HepG2 (cell line): ENCODE results near the gene DNAL4. TPM values are rescaled to one million over a fixed set of nuclear protein-coding genes. Genes with fewer than 3 reads are reported as not detected.

Experiments used
- ARID5B ChIP-seq: IDR thresholded peaks from 2 replicates; pipeline ENCODE4 v1.4.0; 2020; ENCODE audit warnings: mild to moderate bottlenecking, missing genetic modification reagents
- EED ChIP-seq: sonication (generic); formaldehyde crosslinking; IDR thresholded peaks from 2 replicates; pipeline ENCODE4 v1.5.0; 2020; ENCODE audit warnings: mild to moderate bottlenecking, missing genetic modification reagents
- ELK4 ChIP-seq: sonication (generic); formaldehyde crosslinking; IDR thresholded peaks from 2 replicates; pipeline ENCODE4 v1.9.0; 2021; ENCODE audit warnings: missing genetic modification reagents, borderline replicate concordance
- IRF9 ChIP-seq: sonication (generic); formaldehyde crosslinking; IDR thresholded peaks from 2 replicates; pipeline ENCODE4 v1.8.0; 2022; ENCODE audit warnings: missing genetic modification reagents, mild to moderate bottlenecking, borderline replicate concordance
- KDM4B ChIP-seq: sonication (generic); formaldehyde crosslinking; IDR thresholded peaks from 2 replicates; pipeline ENCODE4 v1.4.0; 2020; ENCODE audit warnings: missing genetic modification reagents
- PHB2 ChIP-seq: fragments of 450-650 bp; IDR thresholded peaks from 2 replicates; pipeline ENCODE4 v1.6.1; 2018; ENCODE audit not compliant: partially characterized antibody
- SP5 ChIP-seq: IDR thresholded peaks from 2 replicates; pipeline ENCODE4 v1.6.1; 2016; ENCODE audit warnings: low read depth, borderline replicate concordance
- ZBTB34 ChIP-seq: sonication (generic); formaldehyde crosslinking; IDR thresholded peaks from 2 replicates; pipeline ENCODE4 v1.8.0; 2022; ENCODE audit warnings: mild to moderate bottlenecking, missing genetic modification reagents
- ZGPAT ChIP-seq: IDR thresholded peaks from 2 replicates; pipeline ENCODE4 v1.6.1; 2016; ENCODE audit warnings: mild to moderate bottlenecking
- ZNF12 ChIP-seq: sonication (generic); formaldehyde crosslinking; IDR thresholded peaks from 2 replicates; pipeline ENCODE4 v1.5.0; 2020; ENCODE audit warnings: missing genetic modification reagents
- ZNF251 ChIP-seq: sonication (generic); formaldehyde crosslinking; IDR thresholded peaks from 2 replicates; pipeline ENCODE4 v1.9.0; 2021; ENCODE audit warnings: mild to moderate bottlenecking, missing genetic modification reagents
- ZNF33A ChIP-seq: sonication (generic); formaldehyde crosslinking; IDR thresholded peaks from 2 replicates; pipeline ENCODE4 v1.5.1; 2020; ENCODE audit warnings: missing genetic modification reagents, mild to moderate bottlenecking, moderate library complexity, borderline replicate concordance
- ZNF44 ChIP-seq: sonication (generic); formaldehyde crosslinking; IDR thresholded peaks from 2 replicates; pipeline ENCODE4 v1.5.1; 2020; ENCODE audit warnings: mild to moderate bottlenecking, missing genetic modification reagents
- ZNF609 ChIP-seq: sonication (generic); formaldehyde crosslinking; IDR thresholded peaks from 2 replicates; pipeline ENCODE4 v1.4.0; 2020; ENCODE audit warnings: mild to moderate bottlenecking, missing genetic modification reagents, borderline replicate concordance
- ZNF724P ChIP-seq: sonication (generic); formaldehyde crosslinking; IDR thresholded peaks from 2 replicates; pipeline ENCODE4 v1.8.0; 2022; ENCODE audit warnings: missing genetic modification reagents, borderline replicate concordance
- polyA plus RNA-seq, 8 experiments: library from polyadenylated mRNA; depleted of rRNA in 3 of 8; stranded (reverse) in 7 of 8; unstranded in 1 of 8; fragments of >200 nt; fragmentation: Illumina TruSeq in 4 of 8; extraction: Trizol in 4 of 8; gene quantifications; 2 replicates each; pipeline versions ENCODE4 v1.2.1 to v1.2.3, GENCODE V29; 2011 to 2016; ENCODE audit warnings: low read depth in 4 of 8, missing spikeins in 1 of 8, mixed read lengths in 1 of 8; ENCODE audit not compliant: insufficient read depth in 1 of 8
- total RNA-seq, 5 experiments: library from RNA; depleted of rRNA; stranded (reverse); fragments of >200 nt; fragmentation: Illumina TruSeq; extraction: Trizol; gene quantifications; 2 replicates each; pipeline ENCODE4 v1.2.3, GENCODE V29; 2016; ENCODE audit warnings: low read depth in 1 of 5

DNAL4 gene
- total and polyA plus RNA-seq, 2 of the 13 experiments (the other 11 are each of a cell fraction or from before 2014, with no cell fraction given): 8.0 to 10.7 TPM

GRCh38 chr22:38755911-38756532, 37.9 kb downstream of the DNAL4 start, which contains the start of gene SUN2 (continued):
- TF ChIP-seq ZNF609 (CRISPR knock-in tag) (no peak), IRF9 (no peak), ZNF12 (CRISPR knock-in tag) (no peak), SP5 (CRISPR knock-in tag) (peak; percentile 48; the same call in 1 of the 2 replicates), EED (CRISPR knock-in tag) (no peak), ZNF44 (CRISPR knock-in tag) (no peak), ZNF724P (0 out of 2 replicates have a peak, but pooled peaks have one; percentile 5), KDM4B (no peak), ZNF33A (no peak), ZBTB34 (CRISPR knock-in tag) (no peak), ZGPAT (CRISPR knock-in tag) (no peak; the same call in 1 of the 2 replicates), ELK4 (CRISPR knock-in tag) (no peak), ZNF251 (CRISPR knock-in tag) (no peak), PHB2 (no peak), ARID5B (CRISPR knock-in tag) (0 out of 2 replicates have a peak, but pooled peaks have one; percentile 17)
